Nephron progenitor cell (in vitro differentiated cells): Measurements from ENCODE around the gene ATP13A2.
"Not testable (repeated sequence)": the region's sequence is repeated elsewhere in the genome, so short reads cannot be mapped to it uniquely, and the experiment has no call there.

ENCODE experiments used
- DNase-seq: peaks from one replicate; pipeline ENCODE4 v3.0.0; 2021
- H3K27ac Mint-ChIP-seq: 2 replicates; pipeline ENCODE4 v1.8.0; 2021; ENCODE audit warnings: mild to moderate bottlenecking, moderate library complexity, mixed read lengths
- H3K27me3 Mint-ChIP-seq: 2 replicates; pipeline ENCODE4 v1.8.0; 2021; ENCODE audit warnings: mild to moderate bottlenecking, low read depth, mixed read lengths; ENCODE audit not compliant: poor library complexity
- H3K36me3 Mint-ChIP-seq: 2 replicates; pipeline ENCODE4 v1.8.0; 2021; ENCODE audit warnings: low read depth, mixed read lengths
- H3K4me1 Mint-ChIP-seq: 2 replicates; pipeline ENCODE4 v1.8.0; 2021; ENCODE audit warnings: mixed read lengths
- H3K4me3 Mint-ChIP-seq: 2 replicates; pipeline ENCODE4 v1.8.0; 2021; ENCODE audit warnings: mild to moderate bottlenecking, moderate library complexity, mixed read lengths
- H3K9me3 Mint-ChIP-seq: 2 replicates; pipeline ENCODE4 v1.8.0; 2021; ENCODE audit warnings: mild to moderate bottlenecking, moderate library complexity, mixed read lengths
- CTCF ChIP-seq: fragments of 200-600 bp; sonication (generic); IDR thresholded peaks from 2 replicates; pipeline ENCODE4 v1.5.0; 2021; ENCODE audit warnings: antibody characterized with exemption

The ATP13A2 gene

GRCh38 chr1:16968372-16968771 lies 43.4 kb downstream of the ATP13A2 start:
- DNase-seq: no peak
- no peak for TF ChIP-seq CTCF
- no peak overlapping the region for H3K27ac Mint-ChIP-seq
- peaks cover 40% of the 10 kb centered on the region for H3K4me1 Mint-ChIP-seq
- H3K4me3 Mint-ChIP-seq: no peak overlapping the region
- H3K9me3 Mint-ChIP-seq: no peaks in the 10 kb centered on the region
- H3K36me3 Mint-ChIP-seq: peaks cover 22% of the 10 kb centered on the region
- H3K27me3 Mint-ChIP-seq: no peaks in the 10 kb centered on the region

GRCh38 chr1:16967962-16968361 lies 43.8 kb downstream of the ATP13A2 start:
- H3K4me1 Mint-ChIP-seq: peaks cover 36% of the 10 kb centered on the region
- TF ChIP-seq CTCF: no peak
- no peaks in the 10 kb centered on the region for H3K27me3 Mint-ChIP-seq

DNA sequence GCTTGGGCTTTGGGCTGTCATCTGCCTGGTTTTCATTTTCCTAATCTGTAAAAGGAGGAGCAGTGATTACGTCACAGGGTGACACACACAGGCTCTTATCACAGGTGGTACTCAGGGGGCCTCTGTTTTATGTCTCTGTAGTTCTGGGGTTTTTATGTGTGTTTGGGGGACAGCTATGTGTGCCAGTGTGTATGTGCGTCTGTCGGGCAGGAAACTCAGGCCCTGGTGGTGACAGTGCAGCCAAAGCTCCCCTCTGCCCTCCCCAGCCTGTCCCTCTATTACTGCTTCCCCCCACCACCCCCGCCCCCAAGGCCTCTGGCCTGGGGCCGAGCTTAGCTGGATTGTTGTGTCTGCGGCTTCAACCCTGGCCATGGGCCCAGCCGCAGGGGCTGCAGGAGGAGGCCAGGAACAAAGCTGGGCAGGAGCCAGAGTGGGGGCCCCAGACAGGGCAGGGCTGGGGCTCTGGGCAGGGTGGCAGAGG lies 44.6 kb downstream of the ATP13A2 start:
- Mint-ChIP-seq H3K4me3 (no peak overlapping the region), H3K9me3 (no peaks in the 10 kb centered on the region), H3K27ac (no peak overlapping the region), H3K27me3 (no peaks in the 10 kb centered on the region), H3K4me1 (peaks cover 28% of the 10 kb centered on the region), H3K36me3 (peaks cover 18% of the 10 kb centered on the region)
- no peak for DNase-seq
- no peak for TF ChIP-seq CTCF

More at GRCh38 chr1:16967962-16968361, 43.8 kb downstream of the ATP13A2 start:
- DNase-seq: no peak
- H3K36me3 Mint-ChIP-seq: peaks cover 22% of the 10 kb centered on the region
- H3K9me3 Mint-ChIP-seq: no peaks in the 10 kb centered on the region
- no peak overlapping the region for H3K27ac Mint-ChIP-seq
- no peak overlapping the region for H3K4me3 Mint-ChIP-seq

GRCh38 chr1:16966282-16966681 lies 45.4 kb downstream of the ATP13A2 start:
- Mint-ChIP-seq H3K36me3 (peaks cover 18% of the 10 kb centered on the region), H3K4me1 (peaks cover 30% of the 10 kb centered on the region), H3K4me3 (no peak overlapping the region), H3K27me3 (no peaks in the 10 kb centered on the region), H3K27ac (peak overlapping the region; percentile 88), H3K9me3 (no peaks in the 10 kb centered on the region)
- DNase-seq: no peak
- TF ChIP-seq CTCF: no peak

GRCh38 chr1:16965486-16966067 lies 46.2 kb downstream of the ATP13A2 start:
- no peaks in the 10 kb centered on the region for H3K9me3 Mint-ChIP-seq
- DNase-seq: no peak
- peaks cover 26% of the 10 kb centered on the region for H3K4me1 Mint-ChIP-seq
- no peak overlapping the region for H3K4me3 Mint-ChIP-seq
- H3K27ac Mint-ChIP-seq: peak overlapping the region; percentile 88
- no peaks in the 10 kb centered on the region for H3K27me3 Mint-ChIP-seq
- H3K36me3 Mint-ChIP-seq: peaks cover 18% of the 10 kb centered on the region
- no peak for TF ChIP-seq CTCF

DNA sequence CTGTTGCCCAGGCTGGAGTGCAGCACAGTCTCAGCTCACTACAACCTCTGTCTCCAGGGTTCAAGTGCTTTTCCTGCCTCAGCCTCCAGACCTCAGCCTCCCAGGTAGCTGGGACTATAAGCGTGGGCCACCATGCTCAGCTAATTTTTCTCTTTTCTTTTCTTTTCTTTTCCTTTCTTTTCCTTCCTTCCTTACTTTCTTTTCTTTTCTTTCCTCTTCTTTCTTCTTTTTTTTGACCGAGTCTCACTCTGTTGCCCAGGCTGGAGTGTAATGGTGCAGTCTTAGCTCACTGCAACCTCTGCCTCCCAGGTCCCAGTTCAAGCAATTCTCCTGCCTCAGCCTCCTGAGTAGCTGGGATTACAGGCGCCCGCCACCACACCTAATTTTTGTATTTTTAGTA lies 47.6 kb downstream of the ATP13A2 start:
- H3K36me3 Mint-ChIP-seq: peaks cover 18% of the 10 kb centered on the region
- not testable (repeated sequence) for H3K27me3 Mint-ChIP-seq

More for the DNA sequence above, 47.6 kb downstream of the ATP13A2 start:
- H3K9me3 Mint-ChIP-seq, DNase-seq, H3K4me3 Mint-ChIP-seq, H3K27ac Mint-ChIP-seq: not testable (repeated sequence)
- peaks cover 31% of the 10 kb centered on the region for H3K4me1 Mint-ChIP-seq
